Epidermal melanocyte (primary cell): ENCODE results near the gene DPP10.

Experiments
- DNase-seq: peaks from one replicate; pipeline ENCODE4 v3.0.0; 2011; ENCODE audit warnings: low spot score; ENCODE audit not compliant: insufficient read length

The DPP10 gene

DNA sequence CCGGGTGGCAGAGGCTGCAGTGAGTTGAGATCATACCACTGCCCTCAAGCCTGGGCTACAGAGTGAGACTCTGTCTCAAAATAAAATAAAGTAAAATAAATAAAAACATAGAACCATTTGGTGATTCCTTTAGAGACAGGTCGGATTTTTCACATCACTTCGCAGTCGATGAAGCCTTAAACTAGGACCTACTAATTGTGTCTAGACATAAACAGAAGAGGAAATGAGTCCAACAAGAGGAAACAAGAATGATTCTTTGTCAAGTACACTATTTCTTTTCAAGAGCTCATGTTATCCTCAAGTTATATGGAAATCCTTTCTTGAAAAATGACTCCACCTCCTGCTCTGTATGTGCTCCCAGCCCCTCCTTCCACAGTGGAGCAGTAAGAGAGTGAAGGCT, 758.9 kb downstream of the DPP10 start:
- no peak for DNase-seq

DNA sequence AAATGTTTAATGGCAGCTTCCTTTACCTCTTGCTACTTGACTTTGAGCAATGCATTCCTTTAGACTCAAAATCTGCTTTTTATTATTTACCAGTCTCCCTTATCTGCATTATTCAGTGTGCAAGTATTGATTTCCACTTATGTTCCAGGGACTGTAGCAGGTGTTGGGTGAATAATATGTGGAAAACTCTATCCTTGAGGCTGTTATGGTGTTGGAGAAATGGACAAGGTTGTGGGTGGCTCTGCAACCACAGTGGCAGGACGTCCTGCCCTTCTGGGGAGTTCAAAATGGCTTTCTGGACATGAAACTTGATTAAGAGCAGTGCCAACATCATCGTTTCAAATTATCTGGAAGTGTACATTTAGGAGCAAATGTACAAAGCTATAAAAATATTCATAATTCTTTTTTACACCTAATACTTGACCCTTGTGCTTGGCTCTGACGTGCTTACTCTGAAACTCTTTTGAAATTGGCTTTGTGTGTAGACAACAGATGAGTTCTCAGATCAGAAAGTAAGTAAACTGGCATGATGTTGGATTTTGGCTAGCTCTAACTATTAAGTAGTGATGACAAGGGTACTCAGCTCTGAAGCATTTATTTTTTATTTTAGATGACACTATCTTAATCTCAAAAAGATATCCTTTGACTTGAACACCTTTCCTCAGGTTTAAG, 766.2 kb downstream of the DPP10 start:
- no peak for DNase-seq

DNA sequence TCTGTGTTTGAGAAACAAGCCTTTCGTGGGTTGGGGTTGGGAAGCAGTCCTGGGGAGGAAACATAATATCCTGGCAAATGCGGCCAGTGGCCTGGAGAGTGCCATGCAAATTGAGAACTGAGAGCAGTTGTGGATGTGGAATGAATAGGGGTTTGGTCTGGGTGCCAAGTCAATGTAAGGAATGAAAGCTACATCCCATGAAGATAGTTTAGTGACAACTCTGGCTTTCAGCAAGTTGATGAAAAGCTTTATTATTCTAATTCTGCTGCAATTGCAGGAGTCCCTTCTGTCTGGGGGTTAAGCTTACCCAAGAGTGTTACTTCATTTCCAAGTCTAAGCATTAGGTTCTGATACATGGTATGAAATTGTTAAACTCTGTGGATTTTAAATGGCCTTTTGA, 771.6 kb downstream of the DPP10 start:
- DNase-seq = no peak

DNA sequence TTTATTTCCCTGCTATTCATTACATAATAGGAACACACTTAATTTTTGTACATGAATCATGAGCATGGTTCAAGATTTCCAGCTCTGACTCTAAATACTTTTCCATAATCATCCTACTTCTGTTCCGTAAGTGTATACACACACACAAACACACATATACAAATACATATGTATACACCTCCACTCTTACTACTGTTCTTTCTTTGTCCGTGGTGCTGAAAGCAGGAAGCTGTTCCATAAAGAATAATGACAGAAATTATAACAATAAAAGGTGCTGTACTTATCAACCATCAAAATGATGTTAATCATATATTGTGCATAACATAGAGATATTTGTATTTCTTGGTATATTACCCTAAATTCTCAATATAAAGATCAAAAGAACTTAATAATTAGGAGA, 776.9 kb downstream of the DPP10 start:
- no peak for DNase-seq

DNA sequence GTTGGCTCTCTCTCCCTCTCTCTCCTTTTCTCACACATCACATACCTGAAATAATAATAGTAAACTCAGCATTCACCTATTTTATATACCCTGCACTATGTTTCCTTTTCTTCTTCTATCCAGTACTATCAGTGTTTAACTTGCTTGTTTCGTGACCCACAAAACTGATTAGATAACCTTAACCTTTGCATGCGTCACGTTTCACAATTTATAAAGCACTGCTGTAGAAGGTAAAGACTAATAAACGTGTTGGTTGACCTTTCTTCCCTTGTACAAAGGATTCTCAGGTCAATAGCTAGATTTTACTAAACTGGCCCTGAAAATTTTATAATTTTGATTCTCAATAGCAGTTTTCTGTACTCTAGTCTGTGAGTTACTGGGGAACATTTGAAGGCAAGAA, 791.7 kb downstream of the DPP10 start:
- no peak for DNase-seq

DNA sequence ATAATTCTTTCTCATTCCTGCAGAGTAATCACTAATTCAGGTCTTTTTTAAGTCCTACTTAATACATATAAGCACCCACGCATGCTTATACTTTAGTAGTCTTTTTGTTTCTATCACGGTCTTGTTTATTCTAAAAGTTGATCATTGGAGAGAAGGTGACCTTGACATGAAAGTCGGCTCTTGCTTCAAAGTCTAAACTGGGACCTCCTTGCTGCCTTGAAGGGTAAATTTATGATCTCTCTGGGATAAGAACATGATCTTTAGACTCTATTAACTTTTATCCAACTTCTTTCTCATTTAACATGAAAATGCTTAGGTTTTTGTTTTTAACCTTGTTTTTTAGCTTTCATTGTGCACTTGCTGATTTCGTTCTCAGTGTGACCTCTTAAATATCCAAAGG, 792.3 kb downstream of the DPP10 start:
- no peak for DNase-seq

DNA sequence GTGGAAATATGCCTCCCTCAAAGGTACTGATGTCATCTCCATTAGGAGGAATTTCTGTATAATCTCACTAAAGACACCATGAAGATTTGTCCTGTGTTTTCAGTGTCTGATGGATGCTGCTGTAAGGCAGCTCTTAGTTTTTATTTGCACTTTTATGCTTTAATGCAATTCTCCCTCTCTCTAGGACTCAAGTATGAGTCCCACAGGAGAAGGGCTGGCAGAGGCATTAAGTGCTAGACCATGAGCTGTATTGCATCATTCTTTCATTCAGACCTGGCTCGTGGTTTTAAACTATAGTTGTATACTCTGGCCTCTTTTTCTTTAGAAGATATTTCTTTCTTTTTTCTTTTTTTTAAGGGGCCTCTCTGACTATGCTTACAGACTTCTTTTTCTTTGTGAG, 805.6 kb downstream of the DPP10 start:
- no peak for DNase-seq

DNA sequence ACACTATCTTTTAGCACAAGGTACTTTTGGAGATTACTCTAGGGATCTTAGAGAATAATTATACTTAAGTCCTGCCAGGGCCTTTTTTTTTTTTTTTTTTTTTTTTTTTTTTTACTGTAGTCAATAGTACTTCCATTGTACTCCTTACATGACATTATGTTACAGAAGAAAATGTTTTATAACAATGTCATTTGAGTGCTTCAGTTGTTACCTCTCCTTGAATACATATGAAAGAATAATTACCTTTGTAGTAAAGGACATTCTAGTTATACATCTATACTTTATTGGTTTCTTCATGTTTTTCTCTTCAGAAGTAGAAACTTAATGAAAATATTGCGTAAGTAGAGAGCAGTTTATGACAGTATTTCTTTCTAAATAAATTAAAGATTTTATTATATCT, 834.9 kb downstream of the DPP10 start:
- no peak for DNase-seq

DNA sequence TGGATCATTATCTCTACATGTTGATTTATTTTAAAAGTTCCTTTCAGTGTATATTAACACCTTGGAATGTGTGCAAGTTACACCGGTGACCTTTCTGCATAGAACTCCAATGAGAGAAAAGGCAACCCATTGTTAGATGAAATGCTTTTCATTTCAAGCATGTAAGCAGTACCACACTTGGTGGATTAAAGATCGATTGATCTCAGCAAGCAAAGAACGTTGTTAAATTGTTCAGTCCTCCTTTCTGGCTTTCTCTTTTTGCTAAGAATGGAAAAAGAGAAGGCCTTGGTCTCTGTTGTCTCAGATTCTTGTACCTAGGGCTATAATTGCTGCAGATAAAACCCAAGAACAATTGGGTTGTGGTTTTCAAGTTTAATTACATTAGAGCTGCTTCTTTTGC, 843.0 kb downstream of the DPP10 start:
- no peak for DNase-seq

DNA sequence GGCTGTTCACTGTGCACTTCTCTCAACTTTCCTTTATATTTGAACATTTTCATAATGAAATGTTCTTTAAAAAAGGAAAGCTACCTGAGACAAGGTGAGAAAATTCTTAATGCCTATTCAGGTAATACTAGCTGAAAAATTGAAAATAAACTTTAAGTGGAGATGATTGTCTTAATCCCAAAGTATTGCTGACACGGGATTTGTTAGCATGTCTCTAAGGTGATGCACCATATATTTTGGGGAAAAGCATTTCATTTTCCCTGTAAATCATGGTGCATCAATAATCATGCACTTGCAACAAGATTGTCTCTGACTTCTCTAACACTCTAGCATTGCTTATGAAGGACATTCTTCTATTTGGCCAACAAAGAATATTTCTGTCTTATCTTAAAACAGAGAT, 848.0 kb downstream of the DPP10 start:
- no peak for DNase-seq

DNA sequence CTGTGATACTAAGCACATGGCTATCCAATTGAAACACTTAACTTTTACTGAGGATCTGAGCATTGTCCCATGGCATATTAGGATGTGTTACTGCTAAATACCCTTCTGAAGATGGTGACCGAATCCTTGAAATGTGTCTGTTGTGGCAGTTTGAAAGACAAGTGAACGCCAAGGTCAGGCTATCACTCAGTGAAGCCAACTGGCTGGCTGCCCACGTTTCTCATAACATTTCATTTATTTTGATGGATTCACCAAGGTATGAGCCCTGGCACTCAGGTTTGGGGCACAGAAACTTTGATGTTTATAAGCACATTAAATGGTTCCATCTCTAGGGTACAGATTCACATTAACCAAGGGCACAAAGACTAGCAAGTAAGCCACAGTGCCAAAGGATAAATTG, 850.3 kb downstream of the DPP10 start:
- no peak for DNase-seq

DNA sequence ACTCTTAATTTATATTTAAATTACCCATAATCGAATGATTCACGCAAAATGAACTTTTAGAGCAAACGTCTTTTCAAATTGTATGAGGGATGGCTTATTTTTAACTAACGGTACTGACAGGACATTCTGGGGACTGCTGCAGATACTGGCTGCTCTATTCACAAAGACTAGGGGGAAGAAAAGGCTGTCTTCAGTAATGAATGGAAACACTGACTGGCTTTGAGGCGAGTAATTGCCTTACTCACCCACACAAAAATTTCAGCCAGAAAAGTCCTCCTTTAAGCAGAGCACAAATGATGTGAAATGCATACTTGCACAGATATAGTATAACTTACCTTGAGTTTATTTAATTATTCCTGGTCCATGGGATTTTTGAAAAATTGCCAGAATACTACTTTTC, 852.6 kb downstream of the DPP10 start:
- no peak for DNase-seq

DNA sequence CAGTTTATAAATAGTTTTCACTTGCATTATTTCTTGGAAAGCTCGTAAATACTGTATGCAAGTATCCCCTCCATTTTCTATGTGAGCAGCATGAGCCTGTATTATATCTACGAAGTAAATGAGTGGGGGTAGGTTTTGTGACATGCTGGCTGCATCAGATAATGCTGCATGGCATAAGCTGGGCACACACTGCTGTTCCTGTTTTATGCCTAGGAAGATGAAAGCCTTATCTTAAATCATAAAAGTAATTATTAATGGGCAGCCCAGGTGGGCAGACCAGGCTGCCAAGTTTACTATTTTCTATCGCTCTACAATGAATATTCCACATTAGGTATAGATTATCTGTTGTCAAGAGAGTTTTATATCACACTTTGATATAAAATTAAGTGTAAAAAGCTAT, 854.6 kb downstream of the DPP10 start:
- DNase-seq = no peak

DNA sequence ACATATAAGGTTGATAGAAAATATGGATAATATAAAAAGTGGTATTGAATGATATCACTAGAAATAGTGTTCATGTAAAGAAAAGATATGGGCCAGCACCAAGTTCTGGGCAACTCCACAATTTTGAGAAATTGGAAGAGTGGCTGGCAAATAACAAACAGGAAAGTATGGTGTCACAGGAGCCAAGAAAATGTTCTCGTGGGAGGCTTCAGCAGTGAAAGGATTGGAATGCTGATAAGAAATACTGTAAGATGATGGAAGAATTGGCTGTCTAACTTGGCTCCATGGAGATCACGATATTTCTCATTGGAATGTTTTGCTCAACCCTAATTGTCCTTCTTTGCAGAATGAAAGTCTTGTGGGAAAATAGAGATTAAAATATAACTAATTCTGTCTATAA, 856.8 kb downstream of the DPP10 start:
- no peak for DNase-seq

DNA sequence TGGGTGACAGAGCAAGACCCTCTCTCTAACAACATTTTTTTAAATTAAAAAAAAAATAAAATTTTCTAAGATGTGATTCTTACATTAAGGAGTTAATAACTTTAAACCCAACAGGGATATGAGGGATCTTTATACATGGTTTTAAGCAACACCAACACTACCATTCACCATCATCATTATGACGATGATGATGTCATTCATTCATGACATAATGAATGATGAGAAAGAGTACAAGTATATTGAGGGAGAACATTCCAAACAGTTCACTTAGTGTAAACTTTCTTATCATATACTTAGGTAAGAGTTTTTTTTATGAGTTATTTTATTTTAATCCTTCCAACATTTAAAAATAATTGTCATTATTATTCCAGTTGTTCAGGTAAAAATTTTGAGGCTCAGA, 863.3 kb downstream of the DPP10 start:
- DNase-seq = no peak

DNA sequence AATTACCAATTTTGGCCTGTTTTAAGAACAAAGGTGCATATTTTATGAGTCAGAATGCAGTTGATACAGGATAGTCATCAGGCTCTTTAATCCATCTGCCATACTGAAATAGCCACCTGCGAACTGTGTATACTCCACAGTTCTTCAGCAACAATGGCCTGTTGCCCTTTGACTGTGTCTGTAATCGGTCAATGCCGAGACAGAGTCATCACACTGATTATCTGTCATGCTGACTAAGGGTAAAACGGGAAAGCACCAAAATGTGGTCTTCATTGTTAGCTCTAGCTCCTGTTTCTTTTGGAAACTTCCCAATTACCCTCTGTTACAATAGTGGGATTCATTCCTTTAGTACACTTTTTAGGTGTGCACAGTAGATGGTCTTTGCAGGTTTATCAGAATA, 871.7 kb downstream of the DPP10 start:
- DNase-seq = no peak

DNA sequence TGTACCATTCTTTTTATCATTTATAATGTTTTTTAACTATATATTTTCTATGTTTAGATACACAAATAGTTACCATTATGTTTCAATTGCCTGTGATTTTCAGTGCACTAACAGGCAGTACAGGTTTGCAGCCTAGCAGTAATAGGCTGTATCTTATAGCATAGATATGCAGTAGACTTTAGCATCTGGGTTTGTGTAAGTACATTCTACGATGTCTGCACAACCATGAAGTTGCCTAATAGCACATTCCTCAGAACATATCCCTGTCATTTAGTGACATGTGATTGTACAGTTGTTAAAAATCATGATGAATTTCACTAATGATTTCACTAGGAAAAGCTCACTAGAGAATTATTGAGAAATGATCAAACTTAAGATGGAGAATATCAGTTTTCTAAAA, 884.6 kb downstream of the DPP10 start:
- DNase-seq = no peak

DNA sequence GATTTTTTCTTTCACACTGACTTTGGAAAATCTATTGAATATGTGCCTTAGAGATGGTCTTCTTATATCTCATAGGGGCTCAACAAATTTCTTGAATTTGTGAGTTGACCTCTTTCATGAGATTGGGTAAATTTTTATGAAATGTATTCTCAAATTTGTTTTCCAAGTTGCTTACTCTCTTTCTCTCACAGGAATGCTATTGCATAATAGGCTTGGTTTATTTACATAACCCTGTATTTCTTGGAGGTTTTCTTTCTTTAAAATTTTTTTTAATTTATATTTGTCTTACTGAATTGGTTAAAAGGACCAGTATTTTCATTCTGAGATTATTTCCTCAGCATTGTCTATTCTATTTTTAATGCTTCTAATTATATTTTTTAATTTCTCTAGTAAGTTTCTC, 917.1 kb downstream of the DPP10 start:
- DNase-seq = no peak

DNA sequence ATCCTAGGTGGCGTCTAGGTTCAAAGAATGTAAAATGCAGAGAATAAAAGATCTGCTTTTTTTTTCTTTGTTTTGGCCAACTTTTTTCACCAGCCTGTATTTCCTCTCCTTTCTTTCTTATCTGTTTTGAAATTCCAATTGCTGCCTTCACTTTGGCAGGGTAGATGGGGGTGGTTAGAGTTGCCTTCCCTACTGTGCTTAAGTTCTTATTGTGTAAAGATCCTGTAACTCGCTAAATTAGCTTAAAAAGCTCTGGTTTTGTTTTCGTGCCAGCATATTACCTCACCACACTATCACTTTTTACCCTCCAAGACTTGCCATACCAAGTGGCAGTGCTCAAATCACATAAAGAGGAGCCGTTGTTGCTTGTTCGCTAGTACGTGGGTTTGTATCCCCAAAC, 921.7 kb downstream of the DPP10 start:
- no peak for DNase-seq

DNA sequence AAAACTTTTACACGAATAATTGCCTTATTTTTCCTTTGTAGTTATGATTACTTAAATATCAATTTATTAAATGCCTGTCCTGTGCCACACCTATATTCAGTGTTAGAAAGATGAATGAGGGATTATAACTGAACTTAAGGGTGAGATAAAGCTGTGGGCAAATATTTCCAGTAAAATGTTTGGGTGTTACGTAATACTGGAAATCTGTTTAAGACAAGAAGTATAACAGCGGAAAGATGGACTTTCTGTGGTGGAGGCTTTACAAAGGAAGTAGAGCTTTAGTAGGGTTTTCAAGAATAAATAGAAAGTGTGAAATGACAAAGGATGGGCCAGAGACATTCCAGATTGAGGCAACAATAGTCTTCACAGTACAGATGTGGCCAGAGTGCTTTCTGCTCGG, 927.0 kb downstream of the DPP10 start:
- DNase-seq = no peak

DNA sequence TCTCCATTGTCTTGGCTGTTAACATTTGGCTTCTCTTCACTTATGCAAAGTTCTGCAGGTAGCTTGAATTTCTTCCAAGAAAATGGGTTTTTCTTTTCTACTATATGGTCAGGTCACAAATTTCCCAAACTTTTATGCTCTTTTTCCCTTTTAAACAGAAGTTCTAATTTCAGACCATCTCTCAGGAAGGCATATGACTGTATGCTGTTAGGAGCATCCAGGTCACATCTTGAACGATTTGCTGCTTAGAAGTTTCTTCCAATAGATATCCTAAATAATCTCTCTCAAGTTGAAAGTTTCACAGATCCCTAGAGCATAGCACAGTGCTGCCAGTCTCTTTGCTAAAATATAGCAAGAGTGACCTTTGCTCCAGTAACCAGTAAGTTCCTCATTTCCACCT, 932.5 kb downstream of the DPP10 start:
- DNase-seq = no peak

DNA sequence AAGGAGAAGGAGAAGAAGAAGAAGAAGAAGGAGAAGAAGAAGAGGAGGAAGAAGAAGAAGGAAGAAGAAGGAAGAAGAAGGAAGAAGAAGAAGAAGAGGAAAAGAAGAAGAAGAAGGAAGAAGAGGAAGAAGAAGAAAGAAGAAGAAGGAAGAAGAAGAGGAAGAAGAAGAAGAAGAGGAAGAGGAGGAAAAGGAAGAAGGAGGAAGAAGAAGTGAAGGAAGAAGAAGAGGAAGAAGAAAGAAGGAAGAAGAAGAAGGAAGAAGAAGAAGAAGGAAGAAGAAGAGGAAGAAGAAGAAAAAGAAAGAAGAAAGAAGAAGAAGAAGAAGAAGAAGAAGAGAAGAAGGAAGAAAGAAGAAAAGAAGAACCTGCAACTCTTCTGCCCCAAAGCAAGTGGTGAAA, 942.0 kb downstream of the DPP10 start:
- DNase-seq = no peak

DNA sequence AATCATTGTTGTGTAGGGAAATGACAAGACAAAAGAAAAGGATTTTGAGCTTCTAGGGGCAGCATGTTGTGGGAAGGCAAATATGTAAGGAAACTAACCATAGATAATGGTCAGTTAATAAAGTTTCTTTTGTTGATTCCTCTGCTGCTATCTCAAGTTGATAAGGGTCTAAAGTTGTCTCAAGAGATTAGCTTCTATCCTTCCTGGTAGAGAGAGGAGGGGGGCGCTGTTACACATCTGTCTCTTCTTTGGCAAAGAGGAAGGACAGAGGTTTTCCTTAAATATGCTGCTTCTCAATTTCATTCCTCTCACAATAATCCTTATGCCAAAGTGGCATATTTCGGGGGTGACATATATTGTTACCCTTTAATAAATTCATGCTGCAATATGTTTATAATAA, 944.0 kb downstream of the DPP10 start:
- DNase-seq = no peak

DNA sequence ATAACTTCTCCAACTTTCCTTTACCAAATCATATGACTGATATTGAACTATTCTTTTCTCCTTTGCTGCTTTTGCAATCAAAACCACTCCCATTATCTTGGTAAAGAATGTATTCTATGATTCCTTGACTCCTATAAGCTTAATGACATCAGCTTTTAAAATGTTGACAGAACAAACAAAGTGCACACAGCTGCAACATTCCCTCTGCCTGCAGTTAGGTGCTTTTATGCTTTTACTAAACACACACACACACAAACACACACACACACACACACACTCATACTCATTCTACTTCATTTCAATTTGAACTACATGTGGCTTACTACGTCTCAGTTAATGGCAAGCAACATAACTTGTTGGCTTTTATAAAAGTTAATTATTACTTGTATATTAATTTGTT, 946.6 kb downstream of the DPP10 start:
- DNase-seq = no peak
